Measurements from ENCODE around the gene RGS14. TPM values are rescaled to one million over a fixed set of nuclear protein-coding genes. Genes with fewer than 3 reads are reported as not detected.

RGS14 gene
- total and polyA plus RNA-seq, 4 experiments from 2014 or later = 62.3 to 168 (median 132) TPM

DNA sequence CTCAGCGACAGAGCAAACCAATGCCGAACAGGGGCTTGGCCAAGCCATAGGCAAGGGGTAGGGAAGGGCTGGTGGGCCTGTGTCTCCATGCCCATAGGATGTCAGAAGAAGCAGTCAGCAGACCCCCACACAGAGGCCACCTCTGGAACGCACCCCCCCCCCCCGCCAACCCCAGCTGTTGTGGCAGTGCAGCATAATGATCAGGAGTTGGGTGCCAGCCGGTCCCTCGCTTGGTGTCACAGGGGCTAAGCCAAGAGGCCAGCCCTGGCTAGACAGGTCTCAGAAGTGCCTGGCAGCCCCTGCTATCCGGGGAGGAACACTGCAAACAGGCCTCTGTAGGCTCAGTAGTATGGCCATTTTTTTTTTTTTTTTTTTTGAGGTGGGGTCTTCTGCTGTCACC is 42.3 kb upstream of the RGS14 start:
- no peaks in the 10 kb centered on the region for H3K9me3 ChIP-seq (ENCODE audit: control insufficient read depth in 1 of 2, low read length in 2 of 2)
- no peak overlapping the region for H3K27ac ChIP-seq (ENCODE audit: low read depth, low read length)
- H3K4me1 ChIP-seq (ENCODE audit: insufficient read depth, low read length) = peaks cover 38% of the 10 kb centered on the region
- Mint-ChIP-seq H3K9me3 (peaks cover 0 to 2% (median 0%) of the 10 kb centered on the region in 8 donors), H3K27ac (no peak overlapping the region), H3K4me1 (peaks cover 19 to 56% (median 33%) of the 10 kb centered on the region in 4 donors), H3K27me3 (no peaks in the 10 kb centered on the region), H3K36me3 (peaks cover 3 to 9% of the 10 kb centered on the region in 2 donors), H3K4me3 (no peak overlapping the region)
- no peaks in the 10 kb centered on the region for H3K36me3 ChIP-seq (ENCODE audit: insufficient read depth, low read length)
- POLR2A ChIA-PET (ENCODE audit: partially characterized antibody) = interaction anchor here (0.9 kb wide), 1 partner anchor 75 kb away, joined by 3 read pairs; no protein-coding TSS in a partner anchor
- no peaks in the 10 kb centered on the region for H3K27me3 ChIP-seq (ENCODE audit: insufficient read depth, low read length)
- H3K4me3 ChIP-seq (ENCODE audit: low read length in 2 of 2) = no peak overlapping the region
- CTCF ChIA-PET (ENCODE audit: partially characterized antibody) = interaction anchor here (1.2 to 9.2 kb wide), 6 partner anchors 20 to 185 kb away, joined by 3 to 86 read pairs (median 35); no protein-coding TSS in a partner anchor
- no peak for DNase-seq
- intact Hi-C loops (cut with micrococcal nuclease) = no loop called here

DNA sequence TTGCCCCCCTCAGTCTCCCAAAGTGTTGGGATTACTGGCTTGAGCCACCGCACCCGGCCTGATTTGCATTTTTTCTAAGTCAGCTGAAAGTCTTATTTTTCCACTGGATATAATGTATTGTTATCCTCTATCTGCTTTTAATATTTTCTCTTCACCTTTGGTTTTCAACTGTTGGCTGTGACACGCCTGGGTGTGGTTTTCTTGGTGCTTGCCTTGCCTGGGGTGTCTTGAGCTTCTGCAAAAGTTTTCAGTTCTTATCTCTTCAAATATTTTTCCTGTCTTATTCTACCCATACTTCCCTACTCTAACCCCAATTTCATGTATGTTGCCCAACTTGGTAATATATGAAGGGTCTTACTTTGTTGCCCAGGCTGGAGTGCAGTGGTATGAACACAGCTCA is 41.7 kb upstream of the RGS14 start:
- Histone ChIP-seq H3K4me3 (ENCODE audit: low read length in 2 of 2) (no peak overlapping the region), H3K27me3 (ENCODE audit: insufficient read depth, low read length) (no peaks in the 10 kb centered on the region), H3K36me3 (ENCODE audit: insufficient read depth, low read length) (no peaks in the 10 kb centered on the region), H3K27ac (ENCODE audit: low read depth, low read length) (no peak overlapping the region), H3K4me1 (ENCODE audit: insufficient read depth, low read length) (peaks cover 32% of the 10 kb centered on the region), H3K9me3 (ENCODE audit: control insufficient read depth in 1 of 2, low read length in 2 of 2) (no peaks in the 10 kb centered on the region)
- peaks cover 15 to 52% (median 28%) of the 10 kb centered on the region in 4 donors for H3K4me1 Mint-ChIP-seq
- peaks cover 3 to 9% of the 10 kb centered on the region in 2 donors for H3K36me3 Mint-ChIP-seq
- H3K27me3 Mint-ChIP-seq = no peaks in the 10 kb centered on the region
- intact Hi-C loops (cut with micrococcal nuclease) = no loop called here
- CTCF ChIA-PET (ENCODE audit: partially characterized antibody) = interaction anchor here (0.7 to 9.2 kb wide), 12 partner anchors 10 to 803 kb away, joined by 3 to 86 read pairs (median 4); partner anchors contain the start of gene SLC34A1
- peak overlapping the region in 2 of 7 donors; percentile 1 to 77 for H3K27ac Mint-ChIP-seq
- DNase-seq = no peak
- POLR2A ChIA-PET (ENCODE audit: partially characterized antibody) = interaction anchor here (0.9 kb wide), 1 partner anchor 74 kb away, joined by 3 read pairs; no protein-coding TSS in a partner anchor
- peak overlapping the region in 2 of 8 donors; percentile 55 to 57 for H3K4me3 Mint-ChIP-seq
- no peaks in the 10 kb centered on the region for H3K9me3 Mint-ChIP-seq

DNA sequence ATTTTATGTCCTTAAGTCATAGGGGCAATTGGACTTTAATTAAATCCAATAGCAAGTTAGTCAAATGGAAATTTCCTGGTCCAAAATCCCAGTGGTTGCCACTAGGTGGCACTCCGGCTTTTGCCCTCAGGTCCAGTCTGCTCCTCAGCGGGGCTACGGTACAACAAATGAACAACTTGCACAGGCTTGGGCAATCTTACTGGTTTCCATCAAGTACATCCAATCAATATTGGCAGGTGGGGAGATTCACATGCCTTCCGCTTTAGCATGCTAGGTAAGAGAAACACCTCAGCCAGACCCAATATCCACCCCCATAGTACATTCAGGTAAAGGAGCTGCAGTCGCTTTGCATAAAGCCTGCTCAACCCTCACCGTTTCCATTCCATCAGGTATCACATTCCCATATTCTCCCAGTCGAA is 39.8 kb upstream of the RGS14 start:
- no peaks in the 10 kb centered on the region for H3K9me3 Mint-ChIP-seq
- no peaks in the 10 kb centered on the region for H3K9me3 ChIP-seq (ENCODE audit: control insufficient read depth in 1 of 2, low read length in 2 of 2)
- H3K27me3 ChIP-seq (ENCODE audit: insufficient read depth, low read length) = no peaks in the 10 kb centered on the region
- peak; percentile 68 to 73 (median 69) for DNase-seq
- H3K4me3 Mint-ChIP-seq = no peak overlapping the region
- peaks cover 7 to 12% of the 10 kb centered on the region in 2 donors for H3K36me3 Mint-ChIP-seq
- ChIA-PET POLR2A (ENCODE audit: partially characterized antibody) (interaction anchor here (1.0 to 3.8 kb wide), 5 partner anchors 9 to 137 kb away, joined by 3 to 18 read pairs (median 4); no protein-coding TSS in a partner anchor), CTCF (ENCODE audit: partially characterized antibody) (interaction anchor here (0.7 to 9.2 kb wide), 25 partner anchors 8 to 204 kb away, joined by 3 to 86 read pairs (median 6); partner anchors contain the start of genes PDLIM7, RGS14 and SLC34A1)
- no peaks in the 10 kb centered on the region for H3K27me3 Mint-ChIP-seq
- intact Hi-C loops (cut with micrococcal nuclease) = loop anchor here (1.0 kb wide), 4 partner anchors 72 to 183 kb away; no protein-coding TSS in a partner anchor
- H3K4me1 Mint-ChIP-seq = peaks cover 8 to 36% (median 20%) of the 10 kb centered on the region in 4 donors
- H3K36me3 ChIP-seq (ENCODE audit: insufficient read depth, low read length) = no peaks in the 10 kb centered on the region
- H3K4me1 ChIP-seq (ENCODE audit: insufficient read depth, low read length) = peaks cover 15% of the 10 kb centered on the region
- H3K27ac Mint-ChIP-seq = peak overlapping the region in 2 of 7 donors; percentile 10 to 34
- no peak overlapping the region for H3K4me3 ChIP-seq (ENCODE audit: low read length in 2 of 2)
- H3K27ac ChIP-seq (ENCODE audit: low read depth, low read length) = no peak overlapping the region

DNA sequence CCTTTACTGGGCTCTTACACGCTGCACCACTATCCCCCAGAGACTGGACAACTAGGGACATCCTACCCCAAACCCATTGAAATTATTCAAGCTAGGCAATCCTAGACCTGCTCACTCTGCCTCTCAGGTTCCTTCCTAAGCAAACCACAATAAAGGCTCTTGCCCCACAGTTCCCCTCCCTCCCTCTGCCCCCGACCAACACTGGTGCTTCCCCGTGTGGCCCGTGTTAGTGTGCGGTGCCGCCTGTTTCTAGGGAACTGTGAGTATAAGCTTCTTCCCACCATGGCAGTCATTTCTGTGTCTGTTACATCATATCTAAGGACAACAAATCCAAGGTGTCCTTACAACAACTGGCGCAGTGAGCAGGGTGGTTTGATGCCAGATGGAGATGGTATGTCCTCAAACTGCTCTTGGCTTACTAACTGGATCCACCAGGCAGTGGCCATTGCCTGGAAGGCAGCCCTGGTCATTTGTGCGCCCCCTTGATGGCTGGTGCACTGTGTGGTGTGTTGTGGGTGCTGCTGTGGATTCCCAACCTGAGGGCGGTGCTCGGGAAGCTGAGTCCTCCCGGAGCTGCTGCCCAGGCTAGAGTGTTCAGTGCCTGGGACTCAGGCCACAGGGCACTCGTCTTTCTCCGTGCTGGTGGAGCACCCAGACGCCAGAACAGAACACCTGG is 37.7 kb upstream of the RGS14 start:
- CTCF ChIA-PET (ENCODE audit: partially characterized antibody) = interaction anchor here (0.9 to 9.2 kb wide), 14 partner anchors 11 to 182 kb away, joined by 3 to 86 read pairs (median 12); partner anchors contain the start of genes LMAN2, RGS14 and SLC34A1

DNA sequence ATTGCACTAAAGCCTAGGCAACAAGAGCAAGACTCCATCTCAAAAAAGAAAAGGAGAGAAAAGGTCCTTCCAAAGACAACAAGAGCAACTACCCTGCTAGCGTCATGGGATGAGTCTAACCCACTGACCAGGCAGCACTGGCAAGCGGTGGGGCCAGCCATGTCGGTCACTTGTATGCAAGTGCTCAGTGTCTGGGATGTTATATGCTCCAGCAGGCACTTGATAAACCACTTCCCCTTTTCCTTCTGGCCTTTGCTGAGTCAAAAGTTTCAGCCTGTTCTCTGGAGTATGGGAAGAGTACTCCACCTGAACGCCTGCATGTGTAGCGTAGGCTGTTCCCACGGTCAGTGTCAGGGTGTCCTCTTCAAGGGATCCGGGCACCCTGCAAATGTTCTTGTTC is 36.8 kb upstream of the RGS14 start:
- Histone ChIP-seq H3K27ac (ENCODE audit: low read depth, low read length) (no peak overlapping the region), H3K4me3 (ENCODE audit: low read length in 2 of 2) (no peak overlapping the region), H3K9me3 (ENCODE audit: control insufficient read depth in 1 of 2, low read length in 2 of 2) (no peaks in the 10 kb centered on the region), H3K4me1 (ENCODE audit: insufficient read depth, low read length) (peaks cover 12% of the 10 kb centered on the region), H3K36me3 (ENCODE audit: insufficient read depth, low read length) (no peaks in the 10 kb centered on the region), H3K27me3 (ENCODE audit: insufficient read depth, low read length) (no peaks in the 10 kb centered on the region)
- Mint-ChIP-seq H3K27me3 (no peaks in the 10 kb centered on the region), H3K4me1 (peaks cover 8 to 35% (median 16%) of the 10 kb centered on the region in 4 donors), H3K36me3 (peaks cover 14% of the 10 kb centered on the region in 2 donors), H3K4me3 (no peak overlapping the region), H3K27ac (no peak overlapping the region), H3K9me3 (no peaks in the 10 kb centered on the region)
- DNase-seq = no peak
- POLR2A ChIA-PET (ENCODE audit: partially characterized antibody) = interaction anchor here (3.4 to 3.8 kb wide), 2 partner anchors 82 to 135 kb away, joined by 11 to 18 read pairs; no protein-coding TSS in a partner anchor
- intact Hi-C loops (cut with micrococcal nuclease) = no loop called here
- CTCF ChIA-PET (ENCODE audit: partially characterized antibody) = interaction anchor here (0.6 to 5.0 kb wide), 7 partner anchors 11 to 180 kb away, joined by 3 to 39 read pairs (median 4); partner anchors contain the start of genes F12 and SLC34A1

More for the DNA sequence above, 37.7 kb upstream of the RGS14 start:
- Histone ChIP-seq H3K27ac (ENCODE audit: low read depth, low read length) (no peak overlapping the region), H3K27me3 (ENCODE audit: insufficient read depth, low read length) (no peaks in the 10 kb centered on the region), H3K36me3 (ENCODE audit: insufficient read depth, low read length) (no peaks in the 10 kb centered on the region), H3K4me3 (ENCODE audit: low read length in 2 of 2) (no peak overlapping the region), H3K4me1 (ENCODE audit: insufficient read depth, low read length) (peaks cover 12% of the 10 kb centered on the region), H3K9me3 (ENCODE audit: control insufficient read depth in 1 of 2, low read length in 2 of 2) (no peaks in the 10 kb centered on the region)
- intact Hi-C loops (cut with micrococcal nuclease) = no loop called here
- Mint-ChIP-seq H3K4me3 (no peak overlapping the region), H3K27me3 (no peaks in the 10 kb centered on the region), H3K27ac (peak overlapping the region in 3 of 7 donors; percentile 30 to 49 (median 35)), H3K4me1 (peaks cover 8 to 35% (median 16%) of the 10 kb centered on the region in 4 donors), H3K9me3 (no peaks in the 10 kb centered on the region), H3K36me3 (peaks cover 11 to 14% of the 10 kb centered on the region in 2 donors)
- DNase-seq = peak in 1 of 5 donors; percentile 54
- POLR2A ChIA-PET (ENCODE audit: partially characterized antibody) = interaction anchor here (0.9 to 3.8 kb wide), 5 partner anchors 8 to 135 kb away, joined by 3 to 18 read pairs (median 3); partner anchors contain the start of gene PRR7

DNA sequence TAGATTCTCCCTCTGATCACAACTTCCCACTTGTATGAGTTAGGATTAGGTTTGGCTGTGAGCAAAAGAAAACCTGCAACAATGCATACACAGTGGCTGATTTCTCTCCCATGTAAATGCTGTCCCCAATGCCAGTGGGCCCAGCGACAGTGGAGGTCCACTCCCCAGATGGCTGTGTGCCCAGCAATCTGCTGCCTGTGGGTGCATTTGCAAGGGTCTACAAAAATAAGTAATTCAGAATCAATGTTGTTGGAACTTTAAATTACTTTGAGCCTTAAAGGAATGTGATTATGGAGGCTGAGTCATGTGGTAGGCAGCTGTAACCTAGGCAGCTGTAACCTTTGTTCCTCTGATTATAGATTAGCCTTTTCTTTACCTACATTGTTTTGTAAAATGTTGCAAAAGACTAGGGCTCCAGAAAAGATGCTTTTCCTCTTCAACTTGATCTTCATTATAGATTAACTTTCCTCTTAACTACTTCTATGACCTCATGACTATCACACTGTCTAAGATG is 31.8 kb upstream of the RGS14 start:
- no peaks in the 10 kb centered on the region for H3K9me3 Mint-ChIP-seq
- CTCF ChIA-PET (ENCODE audit: partially characterized antibody) = interaction anchor here (1.2 to 1.8 kb wide), 3 partner anchors 16 to 77 kb away, joined by 4 to 5 read pairs (median 4); no protein-coding TSS in a partner anchor
- intact Hi-C loops (cut with micrococcal nuclease) = no loop called here
- H3K4me1 Mint-ChIP-seq = peaks cover 0 to 10% (median 2%) of the 10 kb centered on the region in 4 donors
- H3K4me3 ChIP-seq (ENCODE audit: low read length in 2 of 2) = no peak overlapping the region
- H3K36me3 ChIP-seq (ENCODE audit: insufficient read depth, low read length) = peaks cover 10% of the 10 kb centered on the region
- POLR2A ChIA-PET (ENCODE audit: partially characterized antibody) = no interaction called here
- H3K9me3 ChIP-seq (ENCODE audit: control insufficient read depth in 1 of 2, low read length in 2 of 2) = no peaks in the 10 kb centered on the region
- no peak overlapping the region for H3K27ac ChIP-seq (ENCODE audit: low read depth, low read length)
- no peaks in the 10 kb centered on the region for H3K27me3 Mint-ChIP-seq
- no peak overlapping the region for H3K4me3 Mint-ChIP-seq
- peak overlapping the region in 4 of 7 donors; percentile 4 to 19 (median 11) for H3K27ac Mint-ChIP-seq
- H3K27me3 ChIP-seq (ENCODE audit: insufficient read depth, low read length) = no peaks in the 10 kb centered on the region
- no peak for DNase-seq
- H3K4me1 ChIP-seq (ENCODE audit: insufficient read depth, low read length) = no peaks in the 10 kb centered on the region
- H3K36me3 Mint-ChIP-seq = peaks cover 18 to 34% of the 10 kb centered on the region in 2 donors
